ENCODE measurements around the gene TMEM200A.
A peak's percentile ranks its signal among the peaks of the same experiment; 100 is the strongest.

TMEM200A gene

GRCh38 chr6:130379223-130379622 is 13.4 kb downstream of the TMEM200A start:
- DNase-seq, result no peak

- no peak for DNase-seq
These were observed 15.2 kb downstream of the TMEM200A start for GRCh38 chr6:130381012-130381411.

GRCh38 chr6:130381459-130382380 is 15.9 kb downstream of the TMEM200A start:
- peak; percentile 61 for DNase-seq

- DNase-seq, result no peak
These were observed 17.2 kb downstream of the TMEM200A start for GRCh38 chr6:130382872-130383490.

GRCh38 chr6:130385064-130385695 is 19.4 kb downstream of the TMEM200A start:
- DNase-seq, result no peak

- no peak for DNase-seq
These were observed 23.3 kb downstream of the TMEM200A start for GRCh38 chr6:130389142-130389541.

GRCh38 chr6:130390890-130391289 is 25.1 kb downstream of the TMEM200A start:
- DNase-seq, result no peak

- DNase-seq, result no peak
These were observed 27.5 kb downstream of the TMEM200A start for GRCh38 chr6:130393306-130393705.

GRCh38 chr6:130394246-130394645 is 28.4 kb downstream of the TMEM200A start:
- DNase-seq, result no peak

GRCh38 chr6:130395164-130395563 is 29.3 kb downstream of the TMEM200A start:
- no peak for DNase-seq

GRCh38 chr6:130396722-130397121 is 30.9 kb downstream of the TMEM200A start:
- DNase-seq, result peak; percentile 20

GRCh38 chr6:130405549-130405948 is 39.7 kb downstream of the TMEM200A start:
- no peak for DNase-seq

GRCh38 chr6:130407032-130407431 is 41.2 kb downstream of the TMEM200A start:
- DNase-seq, result no peak

- DNase-seq, result no peak
These were observed 43.7 kb downstream of the TMEM200A start for GRCh38 chr6:130409418-130410100.

GRCh38 chr6:130411481-130411880 is 45.7 kb downstream of the TMEM200A start:
- DNase-seq, result no peak

- no peak for DNase-seq
These were observed 46.9 kb downstream of the TMEM200A start for GRCh38 chr6:130412556-130413290.

GRCh38 chr6:130417951-130418350 is 52.1 kb downstream of the TMEM200A start:
- DNase-seq, result no peak

- no peak for DNase-seq
These were observed 55.1 kb downstream of the TMEM200A start for GRCh38 chr6:130420911-130421310.

- no peak for DNase-seq
These were observed 55.8 kb downstream of the TMEM200A start for GRCh38 chr6:130421585-130421984.

GRCh38 chr6:130423044-130423443 is 57.2 kb downstream of the TMEM200A start:
- no peak for DNase-seq

- DNase-seq, result no peak
These were observed 58.9 kb downstream of the TMEM200A start for GRCh38 chr6:130424710-130425109.

- no peak for DNase-seq
These were observed 59.7 kb downstream of the TMEM200A start for GRCh38 chr6:130425537-130425936.

All from CD4-positive, alpha-beta T cell treated with Interleukin-10 for 1 hour (primary cell).